ENCODE measurements around the gene SYCP1. TPM values are rescaled to one million over a fixed set of nuclear protein-coding genes. Genes with fewer than 3 reads are reported as not detected.
A peak's percentile ranks its signal among the peaks of the same experiment; 100 is the strongest.
"Not testable (repeated sequence)": the region's sequence is repeated elsewhere in the genome, so short reads cannot be mapped to it uniquely, and the experiment has no call there.

The SYCP1 gene
- total RNA-seq, 6 donors from 2014 or later: not detected

- ATAC-seq (ENCODE audit: low FRiP score in 2 of 2) (no peak), DNase-seq (peak in 1 of 2 donors; percentile 6)
- H3K36me3 ChIP-seq: no peaks in the 10 kb centered on the region
- TF ChIP-seq EP300 (IDR thresholded peaks at IDR 0.05) (no peak), POLR2A (IDR thresholded peaks at IDR 0.05) (no peak), POLR2AphosphoS5 (IDR thresholded peaks at IDR 0.05) (no peak), CTCF (IDR thresholded peaks at IDR 0.05) (no peak)
- 49 to 64% methylated on average over 7 of the region's 7 CpGs for WGBS, 2 donors
- no peak overlapping the region for H3K27ac ChIP-seq
- no peaks in the 10 kb centered on the region for H3K27me3 ChIP-seq
- H3K9me3 ChIP-seq: peaks cover 0 to 3% (median 0%) of the 10 kb centered on the region in 4 donors
- H3K4me3 ChIP-seq: no peak overlapping the region
- no peaks in the 10 kb centered on the region for H3K4me1 ChIP-seq
Measured at GRCh38 chr1:114902343-114902742, 47.7 kb downstream of the SYCP1 start.

- Histone ChIP-seq H3K27me3 (no peaks in the 10 kb centered on the region), H3K4me3 (no peak overlapping the region), H3K4me1 (no peaks in the 10 kb centered on the region), H3K9me3 (peaks cover 0 to 3% (median 0%) of the 10 kb centered on the region in 4 donors), H3K36me3 (no peaks in the 10 kb centered on the region), H3K27ac (no peak overlapping the region)
- TF ChIP-seq POLR2A (IDR thresholded peaks at IDR 0.05) (no peak), CTCF (IDR thresholded peaks at IDR 0.05) (no peak), POLR2AphosphoS5 (IDR thresholded peaks at IDR 0.05) (no peak), EP300 (IDR thresholded peaks at IDR 0.05) (no peak)
- ATAC-seq (ENCODE audit: low FRiP score in 2 of 2): no peak
- DNase-seq: no peak
- 75 to 91% methylated on average over 1 of the region's 1 CpG for WGBS, 2 donors
Measured at GRCh38 chr1:114903480-114903879, 48.8 kb downstream of the SYCP1 start.

GRCh38 chr1:114915720-114916119, 61.1 kb downstream of the SYCP1 start:
- not testable (repeated sequence) for H3K27ac ChIP-seq; H3K4me3 ChIP-seq; H3K27me3 ChIP-seq; H3K36me3 ChIP-seq; H3K4me1 ChIP-seq; DNase-seq; H3K9me3 ChIP-seq; ATAC-seq (ENCODE audit: low FRiP score in 2 of 2)
- WGBS, 2 donors: 60 to 66% methylated on average over 4 of the region's 4 CpGs

GRCh38 chr1:114926607-114927006, 71.9 kb downstream of the SYCP1 start:
- Histone ChIP-seq H3K27ac (no peak overlapping the region), H3K36me3 (no peaks in the 10 kb centered on the region), H3K4me1 (no peaks in the 10 kb centered on the region), H3K9me3 (no peaks in the 10 kb centered on the region), H3K4me3 (no peak overlapping the region), H3K27me3 (no peaks in the 10 kb centered on the region)
- ATAC-seq (ENCODE audit: low FRiP score in 2 of 2) (no peak), DNase-seq (no peak)
- TF ChIP-seq EP300 (IDR thresholded peaks at IDR 0.05) (no peak), POLR2AphosphoS5 (IDR thresholded peaks at IDR 0.05) (no peak), POLR2A (IDR thresholded peaks at IDR 0.05) (no peak), CTCF (IDR thresholded peaks at IDR 0.05) (no peak)

- DNase-seq (no peak), ATAC-seq (ENCODE audit: low FRiP score in 2 of 2) (no peak)
- H3K4me3 ChIP-seq: no peak overlapping the region
- no peaks in the 10 kb centered on the region for H3K36me3 ChIP-seq
- WGBS, 2 donors: 81 to 85% methylated on average over 1 of the region's 1 CpG
- peaks cover 0 to 1% (median 0%) of the 10 kb centered on the region in 4 donors for H3K9me3 ChIP-seq
- TF ChIP-seq CTCF (IDR thresholded peaks at IDR 0.05) (no peak), POLR2AphosphoS5 (IDR thresholded peaks at IDR 0.05) (no peak), POLR2A (IDR thresholded peaks at IDR 0.05) (no peak), EP300 (IDR thresholded peaks at IDR 0.05) (no peak)
- no peaks in the 10 kb centered on the region for H3K4me1 ChIP-seq
- H3K27me3 ChIP-seq: no peaks in the 10 kb centered on the region
- H3K27ac ChIP-seq: no peak overlapping the region
Measured at GRCh38 chr1:114927401-114927800, 72.7 kb downstream of the SYCP1 start.
